Endothelial cell of umbilical vein (primary cell): Measurements from ENCODE around the gene CSN1S1. TPM values are rescaled to one million over a fixed set of nuclear protein-coding genes. Genes with fewer than 3 reads are reported as not detected.

Source experiments
- BruUV-seq: library from RNA; stranded (reverse); fragments of 400-500 nt; replicated peaks from 2 replicates; lab custom pipeline; 2021; lab: Mats Ljungman, UMichigan
- CTCF ChIA-PET: fragments of 300-600, 350-600 bp; sonication (Branson Sonifier 250); formaldehyde crosslinking; loops from one replicate; lab custom pipeline; 2021; ENCODE audit warnings: antibody characterized with exemption, inconsistent platforms; lab: Charles Lee
- POLR2A ChIA-PET: fragments of 300-600, 350-600 bp; sonication (Branson Sonifier 250); formaldehyde crosslinking; loops from one replicate; lab custom pipeline; 2021; ENCODE audit warnings: antibody characterized with exemption, inconsistent platforms; lab: Charles Lee
- DNase-seq: peaks from one replicate; pipeline ENCODE4 v3.0.0-alpha.2; 2011; ENCODE audit warnings: low read depth, low spot score
- FAIRE-seq: peaks from 2 replicates; lab custom pipeline; 2011; peaks lifted over from hg19 to GRCh38; lab: Jason Lieb, UNC
- H2AFZ ChIP-seq: 2 replicates; pipeline ENCODE4 v1.6.0; 2012; ENCODE audit warnings: low read depth, low read length, control low read depth, inconsistent platforms
- H3K27ac ChIP-seq: 2 replicates; pipeline ENCODE4 v1.5.1; 2011; ENCODE audit warnings: low read depth, mild to moderate bottlenecking, control low read depth, low read length, moderate library complexity; ENCODE audit not compliant: insufficient read depth
- H3K27me3 ChIP-seq, 2 experiments: 2 replicates each; pipeline versions ENCODE4 v1.6.0 to v1.6.1; 2011; ENCODE audit warnings: low read length in 2 of 2, mixed read lengths in 1 of 2; ENCODE audit not compliant: control insufficient read depth in 2 of 2, insufficient read depth in 2 of 2
- H3K36me3 ChIP-seq, 2 experiments: 2 replicates in 1 of 2; 3 replicates in 1 of 2; pipeline ENCODE4 v1.5.1; 2011; ENCODE audit warnings: low read length in 2 of 2, mild to moderate bottlenecking in 1 of 2, moderate library complexity in 1 of 2; ENCODE audit not compliant: control insufficient read depth in 2 of 2, insufficient read depth in 2 of 2; ENCODE audit errors: extremely low read depth in 1 of 2
- H3K4me1 ChIP-seq: 3 replicates; pipeline ENCODE4 v1.5.1; 2011; ENCODE audit warnings: mild to moderate bottlenecking, low read length; ENCODE audit not compliant: control insufficient read depth, insufficient read depth; ENCODE audit errors: extremely low read depth
- H3K4me2 ChIP-seq: 2 replicates; pipeline ENCODE4 v1.6.1; 2011; ENCODE audit warnings: low read length, control low read depth, mixed read lengths; ENCODE audit not compliant: insufficient read depth
- H3K4me3 ChIP-seq, 3 experiments: fragments of 200-600 bp in 1 of 3; sonication (generic), shearing (Covaris generic) in 1 of 3; replicated peaks in 1 of 3; 2 replicates each; pipeline ENCODE4 v1.5.1; 2011 to 2016; ENCODE audit warnings: control low read depth in 3 of 3, low read length in 3 of 3, mild to moderate bottlenecking in 2 of 3, inconsistent platforms in 1 of 3, low read depth in 1 of 3, moderate library complexity in 1 of 3; ENCODE audit not compliant: insufficient read depth in 1 of 3
- H3K79me2 ChIP-seq: 2 replicates; pipeline ENCODE4 v1.6.0; 2012; ENCODE audit warnings: low read length, inconsistent platforms; ENCODE audit not compliant: control insufficient read depth, insufficient read depth
- H3K9ac ChIP-seq: replicated peaks from 2 replicates; pipeline ENCODE3; 2011; ENCODE audit warnings: low read length, control low read depth; ENCODE audit not compliant: insufficient read depth; ENCODE audit errors: extremely low read depth
- H3K9me1 ChIP-seq: replicated peaks from 3 replicates; pipeline ENCODE4 v1.6.0; 2011; ENCODE audit warnings: mild to moderate bottlenecking, low read length; ENCODE audit not compliant: control insufficient read depth, insufficient read depth; ENCODE audit errors: extremely low read depth
- H3K9me3 ChIP-seq: replicated peaks from 2 replicates; pipeline ENCODE4 v1.5.1; 2012; ENCODE audit warnings: low read length, inconsistent platforms; ENCODE audit not compliant: control insufficient read depth, insufficient read depth
- H4K20me1 ChIP-seq: replicated peaks from 2 replicates; pipeline ENCODE3; 2011; ENCODE audit warnings: mild to moderate bottlenecking, low read length; ENCODE audit not compliant: control insufficient read depth, insufficient read depth; ENCODE audit errors: extremely low read depth
- CTCF ChIP-seq, 2 donors: IDR thresholded peaks; 1 replicate in 1 of 2; 2 replicates in 1 of 2; pipeline ENCODE4 v1.5.1; 2011; ENCODE audit warnings: low read length in 2 of 2, mild to moderate bottlenecking in 2 of 2, moderate library complexity in 2 of 2, control low read depth in 1 of 2, inconsistent platforms in 1 of 2, low read depth in 1 of 2; ENCODE audit not compliant: insufficient read depth in 1 of 2; ENCODE audit errors: extremely low read depth in 1 of 2
- EZH2 ChIP-seq: IDR thresholded peaks from 2 replicates; pipeline ENCODE4 v1.6.1; 2012; ENCODE audit warnings: borderline replicate concordance, low read depth, mild to moderate bottlenecking, moderate library complexity, low read length, inconsistent platforms; ENCODE audit not compliant: severe bottlenecking
- FOS ChIP-seq: IDR thresholded peaks from 2 replicates; pipeline ENCODE4 v1.6.1; 2011; ENCODE audit warnings: mild to moderate bottlenecking, low read length, moderate library complexity, borderline replicate concordance; ENCODE audit not compliant: insufficient read depth
- GATA2 ChIP-seq: IDR thresholded peaks from 2 replicates; pipeline ENCODE4 v1.7.0; 2011; ENCODE audit warnings: low read depth, mild to moderate bottlenecking, moderate library complexity, mixed read lengths, low read length; ENCODE audit not compliant: insufficient read length, insufficient read depth
- JUN ChIP-seq: IDR thresholded peaks from 2 replicates; pipeline ENCODE4 v1.6.1; 2011; ENCODE audit warnings: borderline replicate concordance, low read depth; ENCODE audit not compliant: insufficient read length, insufficient read depth
- MAX ChIP-seq: IDR thresholded peaks from 2 replicates; pipeline ENCODE4 v1.6.1; 2011; ENCODE audit not compliant: insufficient read depth, insufficient read length
- MYC ChIP-seq: IDR thresholded peaks from one replicate; pipeline ENCODE4 v1.6.1; 2011; ENCODE audit warnings: mild to moderate bottlenecking, low read depth, low read length
- POLR2A ChIP-seq: IDR thresholded peaks from 2 replicates; pipeline ENCODE4 v1.6.1; 2012; ENCODE audit warnings: low read depth, mild to moderate bottlenecking, control low read depth, low read length
- POLR2AphosphoS5 ChIP-seq: IDR thresholded peaks from 2 replicates; pipeline ENCODE4 v1.6.1; 2012; ENCODE audit warnings: low read depth, mild to moderate bottlenecking, control low read depth, low read length, moderate library complexity; ENCODE audit not compliant: insufficient read depth
- dilution Hi-C: fragments of 300-500 bp; cut with MboI; formaldehyde crosslinking; loops from one replicate; pipeline ENCODE4 v1.15.0; 2019; ENCODE audit warnings: low sequenced_read_pairs; ENCODE audit not compliant: extremely low pct_ligation_motif_present
- intact Hi-C: fragments of 100-400 bp; cut with micrococcal nuclease; formaldehyde crosslinking; loops from one replicate; pipeline ENCODE4 v1.10.0; 2022
- polyA plus RNA-seq, 4 experiments: library from polyadenylated mRNA; depleted of rRNA in 3 of 4; stranded (reverse) in 3 of 4; unstranded in 1 of 4; fragments of >200 nt; gene quantifications; 2 replicates each; pipeline versions ENCODE4 v1.2.1 to v1.2.3, GENCODE V29; 2011 to 2012; ENCODE audit warnings: missing spikeins in 1 of 4
- total RNA-seq: library from RNA; stranded (reverse); gene quantifications from 2 replicates; pipeline ENCODE4 v1.2.3, GENCODE V29; 2021

The CSN1S1 gene
- total and polyA plus RNA-seq, 2 donors (not counting 3 experiments of a cell fraction or from before 2014, with no cell fraction given), result not detected

GRCh38 chr4:69896530-69897116 is 34.2 kb upstream of the CSN1S1 start:
- Histone ChIP-seq H2AFZ (no peak overlapping the region), H4K20me1 (no peaks in the 10 kb centered on the region), H3K9ac (no peak overlapping the region), H3K9me3 (no peaks in the 10 kb centered on the region), H3K4me2 (no peak overlapping the region), H3K79me2 (no peaks in the 10 kb centered on the region), H3K9me1 (no peaks in the 10 kb centered on the region), H3K27me3 (peaks cover 0 to 3% of the 10 kb centered on the region in 2 experiments), H3K4me1 (no peaks in the 10 kb centered on the region), H3K27ac (no peak overlapping the region), H3K36me3 (no peaks in the 10 kb centered on the region), H3K4me3 (no peak overlapping the region)
- TF ChIP-seq EZH2 (no peak), CTCF (IDR thresholded peaks at IDR 0.05; ENCODE audit: extremely low read depth in 1 of 2, insufficient read depth in 1 of 2, low read depth in 1 of 2, low read length in 2 of 2) (peak; percentile 13 to 21), POLR2A (no peak)
- FAIRE-seq (peak; percentile 35), DNase-seq (no peak)
- POLR2A ChIA-PET, result no interaction called here
- no TSS peak for BruUV-seq
- intact Hi-C loops, result loop anchor here (1.0 to 5.0 kb wide), 4 partner anchors 287 to 661 kb away; no protein-coding TSS in a partner anchor
- dilution Hi-C loops, result no loop called here
- CTCF ChIA-PET, result interaction anchor here (0.6 to 1.8 kb wide), 20 partner anchors 8 to 663 kb away, joined by 3 to 75 read pairs (median 4); no protein-coding TSS in a partner anchor

- POLR2A ChIA-PET, result no interaction called here
Measured at GRCh38 chr4:69907151-69907550, 23.7 kb upstream of the CSN1S1 start.

More at GRCh38 chr4:69907151-69907550, 23.7 kb upstream of the CSN1S1 start:
- no peak overlapping the region for H3K27ac ChIP-seq
- H2AFZ ChIP-seq, result no peak overlapping the region
- H3K9me1 ChIP-seq, result no peaks in the 10 kb centered on the region
- no TSS peak for BruUV-seq
- no peaks in the 10 kb centered on the region for H3K36me3 ChIP-seq
- no peaks in the 10 kb centered on the region for H3K9me3 ChIP-seq
- CTCF ChIA-PET, result interaction anchor here (1.2 kb wide), 1 partner anchor 363 kb away, joined by 3 read pairs; no protein-coding TSS in a partner anchor
- H4K20me1 ChIP-seq, result no peaks in the 10 kb centered on the region
- dilution Hi-C loops (no loop called here), intact Hi-C loops (no loop called here)
- no peak for FAIRE-seq
- no peaks in the 10 kb centered on the region for H3K79me2 ChIP-seq
- no peaks in the 10 kb centered on the region for H3K4me1 ChIP-seq
- no peak overlapping the region for H3K4me3 ChIP-seq
- no peak overlapping the region for H3K4me2 ChIP-seq
- TF ChIP-seq MAX, result no peak
- no peak for TF ChIP-seq POLR2A
- no peak for TF ChIP-seq CTCF (IDR thresholded peaks at IDR 0.05; ENCODE audit: extremely low read depth in 1 of 2, insufficient read depth in 1 of 2, low read depth in 1 of 2, low read length in 2 of 2)
- no peak for TF ChIP-seq MYC
- TF ChIP-seq EZH2, result no peak
- TF ChIP-seq FOS, result no peak
- TF ChIP-seq POLR2AphosphoS5, result no peak
- TF ChIP-seq JUN, result no peak
- TF ChIP-seq GATA2, result no peak
- no peak overlapping the region for H3K9ac ChIP-seq
- DNase-seq, result no peak
- H3K27me3 ChIP-seq, result no peaks in the 10 kb centered on the region
